HUES48 (cell line): Measurements from ENCODE around the gene ANXA3.

ENCODE experiments used
- H3K27ac ChIP-seq: one replicate; pipeline ENCODE4 v1.7.0; 2013; ENCODE audit warnings: low read depth, low read length, inconsistent platforms
- H3K27me3 ChIP-seq: 2 replicates; pipeline ENCODE4 v1.6.1; 2013; ENCODE audit warnings: mild to moderate bottlenecking, low read length; ENCODE audit not compliant: control insufficient read depth, insufficient read depth
- H3K36me3 ChIP-seq: 2 replicates; pipeline ENCODE4 v1.6.1; 2013; ENCODE audit warnings: low read length; ENCODE audit not compliant: control insufficient read depth, insufficient read depth
- H3K4me1 ChIP-seq: 2 replicates; pipeline ENCODE4 v1.6.1; 2013; ENCODE audit warnings: mild to moderate bottlenecking, low read length; ENCODE audit not compliant: control insufficient read depth, insufficient read depth
- H3K4me3 ChIP-seq: 2 replicates; pipeline ENCODE4 v1.5.1; 2013; ENCODE audit warnings: mild to moderate bottlenecking, low read depth, low read length
- H3K9ac ChIP-seq: 2 replicates; pipeline ENCODE4 v1.6.1; 2013; ENCODE audit warnings: mild to moderate bottlenecking, low read depth, low read length, moderate library complexity
- H3K9me3 ChIP-seq: 2 replicates; pipeline ENCODE4 v1.6.1; 2013; ENCODE audit warnings: low read length; ENCODE audit not compliant: control insufficient read depth, insufficient read depth

The ANXA3 gene

DNA sequence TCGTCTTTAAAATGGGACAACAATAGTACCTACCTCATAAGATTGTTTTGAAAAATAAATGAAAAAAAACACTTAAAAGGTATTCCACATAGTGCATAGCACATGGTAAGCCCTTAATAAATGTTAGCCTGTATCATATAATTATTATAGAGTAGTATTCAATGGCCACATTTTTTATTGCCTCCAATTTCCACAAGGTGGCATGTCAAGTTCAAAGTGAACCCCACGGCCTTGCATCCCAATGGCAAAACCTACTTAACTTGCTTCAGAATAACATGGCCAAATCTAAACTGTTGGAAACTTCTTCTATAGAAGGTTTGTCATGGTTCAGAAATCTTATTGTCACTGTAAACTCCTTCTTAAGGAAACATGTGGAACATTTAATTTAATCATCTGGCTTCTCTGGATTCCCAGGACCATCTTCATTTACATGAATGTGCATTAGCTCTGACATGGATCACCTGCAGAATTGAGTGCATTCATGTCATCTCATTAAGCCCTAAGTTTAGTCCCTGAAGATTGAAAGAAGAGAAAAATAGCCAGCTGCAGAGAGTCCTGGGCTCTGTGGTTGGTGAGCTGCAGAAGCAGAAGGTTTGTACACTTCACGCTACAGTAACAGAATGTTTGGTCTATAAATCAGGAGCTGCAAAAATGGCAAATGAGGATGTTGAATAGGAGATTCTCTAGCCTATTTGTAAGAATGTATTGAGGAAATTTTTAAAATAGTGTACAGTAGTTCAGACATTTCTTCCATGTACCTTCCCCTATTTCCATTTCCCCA is 61.0 kb downstream of the ANXA3 start:
- H3K4me1 ChIP-seq, result no peaks in the 10 kb centered on the region
- no peak overlapping the region for H3K4me3 ChIP-seq
- no peak overlapping the region for H3K27ac ChIP-seq
- no peaks in the 10 kb centered on the region for H3K27me3 ChIP-seq
- H3K36me3 ChIP-seq, result no peaks in the 10 kb centered on the region
- no peak overlapping the region for H3K9ac ChIP-seq
- H3K9me3 ChIP-seq, result no peaks in the 10 kb centered on the region

DNA sequence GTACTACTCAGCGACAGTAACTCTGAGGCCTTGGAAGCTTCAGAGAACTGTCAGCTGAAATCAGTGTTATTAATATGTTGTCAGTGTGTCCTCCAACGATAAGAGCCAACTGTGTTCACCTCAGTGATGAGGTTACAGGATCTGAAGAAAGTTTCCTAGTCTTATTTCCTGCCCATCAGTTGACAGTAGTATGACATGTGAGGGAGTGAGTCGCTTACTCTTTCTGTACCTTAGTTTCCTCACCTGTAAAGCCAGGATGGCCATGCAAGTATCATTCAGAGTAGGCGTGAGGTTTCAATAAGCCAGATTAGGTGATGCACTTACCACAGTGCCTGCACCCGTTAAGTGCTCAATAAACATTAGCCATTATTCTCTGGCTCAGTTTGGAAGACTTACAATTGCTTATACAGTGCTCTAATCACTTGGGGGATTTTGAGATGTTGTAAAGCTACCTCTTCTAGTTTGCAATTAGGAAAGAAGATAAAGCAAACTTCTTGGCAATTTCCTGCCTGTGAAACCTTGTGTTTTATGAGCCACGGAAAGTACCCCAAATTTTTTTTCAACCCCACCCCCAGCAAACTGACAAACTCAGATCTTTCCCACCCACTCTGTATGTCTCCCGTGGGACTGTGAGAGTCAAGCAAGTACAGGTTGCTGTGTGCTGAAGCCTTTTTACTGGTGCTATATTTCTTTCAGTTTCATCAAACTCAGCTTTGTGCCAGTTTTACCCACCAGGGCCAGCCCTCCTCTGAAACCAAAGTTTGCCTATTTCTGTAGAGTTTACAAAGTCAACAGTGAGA is 62.2 kb downstream of the ANXA3 start:
- Histone ChIP-seq H3K4me1 (no peaks in the 10 kb centered on the region), H3K36me3 (no peaks in the 10 kb centered on the region), H3K9ac (no peak overlapping the region), H3K27me3 (no peaks in the 10 kb centered on the region), H3K27ac (no peak overlapping the region), H3K9me3 (no peaks in the 10 kb centered on the region), H3K4me3 (no peak overlapping the region)

DNA sequence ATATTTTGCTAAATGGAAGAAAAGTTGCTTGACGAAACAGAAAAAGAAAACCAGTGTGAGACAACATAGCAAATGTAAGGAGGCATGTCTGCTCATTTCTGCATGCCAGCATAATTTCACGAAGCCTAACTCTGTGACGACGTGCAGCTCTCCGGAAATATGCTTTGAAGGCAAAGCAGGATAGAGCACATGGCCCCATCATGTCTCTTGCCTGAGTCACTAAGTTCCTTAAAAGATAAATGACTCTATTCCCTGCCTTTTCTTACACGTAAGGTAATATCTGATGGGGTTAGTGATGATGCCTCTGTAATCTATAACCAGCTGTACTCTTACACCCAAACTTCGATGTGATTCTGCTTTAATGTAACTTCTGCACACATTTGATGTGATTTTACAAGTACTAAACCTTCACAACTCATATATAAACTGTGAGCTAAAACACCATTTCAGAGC is 64.5 kb downstream of the ANXA3 start:
- H3K9me3 ChIP-seq, result no peaks in the 10 kb centered on the region
- H3K36me3 ChIP-seq, result no peaks in the 10 kb centered on the region
- no peaks in the 10 kb centered on the region for H3K4me1 ChIP-seq
- H3K27ac ChIP-seq, result no peak overlapping the region
- no peaks in the 10 kb centered on the region for H3K27me3 ChIP-seq
- no peak overlapping the region for H3K9ac ChIP-seq
- no peak overlapping the region for H3K4me3 ChIP-seq

DNA sequence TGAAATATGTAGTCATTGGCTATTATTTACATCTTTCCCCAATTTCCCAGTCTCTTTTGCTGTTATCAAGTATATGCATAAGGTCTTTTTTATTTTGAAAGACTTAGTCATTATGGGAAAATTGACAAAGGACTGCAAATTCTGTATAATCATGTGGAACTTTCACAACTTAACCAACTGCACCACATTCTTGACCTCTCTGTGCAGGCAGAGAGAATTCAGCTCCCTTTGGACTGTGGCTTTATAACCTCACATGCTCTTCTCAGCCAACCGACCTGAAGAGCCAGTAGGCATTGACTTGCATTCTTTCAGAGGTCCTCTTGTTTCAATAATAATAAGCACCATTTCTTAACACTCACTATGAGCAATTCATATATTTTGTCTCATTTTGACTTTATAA is 66.9 kb downstream of the ANXA3 start:
- no peaks in the 10 kb centered on the region for H3K4me1 ChIP-seq
- no peaks in the 10 kb centered on the region for H3K27me3 ChIP-seq
- H3K9me3 ChIP-seq, result no peaks in the 10 kb centered on the region
- H3K36me3 ChIP-seq, result no peaks in the 10 kb centered on the region
- H3K4me3 ChIP-seq, result no peak overlapping the region
- no peak overlapping the region for H3K27ac ChIP-seq
- no peak overlapping the region for H3K9ac ChIP-seq

- no peaks in the 10 kb centered on the region for H3K27me3 ChIP-seq
- no peak overlapping the region for H3K4me3 ChIP-seq
- no peak overlapping the region for H3K9ac ChIP-seq
- no peaks in the 10 kb centered on the region for H3K9me3 ChIP-seq
- no peaks in the 10 kb centered on the region for H3K4me1 ChIP-seq
- H3K27ac ChIP-seq, result no peak overlapping the region
- H3K36me3 ChIP-seq, result no peaks in the 10 kb centered on the region
Measured at GRCh38 chr4:78621395-78621794, 69.8 kb downstream of the ANXA3 start.

- H3K36me3 ChIP-seq, result no peaks in the 10 kb centered on the region
- H3K27me3 ChIP-seq, result no peaks in the 10 kb centered on the region
- peak overlapping the region; percentile 13 for H3K27ac ChIP-seq
- H3K4me3 ChIP-seq, result no peak overlapping the region
- no peaks in the 10 kb centered on the region for H3K9me3 ChIP-seq
- no peaks in the 10 kb centered on the region for H3K4me1 ChIP-seq
- H3K9ac ChIP-seq, result no peak overlapping the region
Measured at GRCh38 chr4:78622253-78622979, 70.8 kb downstream of the ANXA3 start.

DNA sequence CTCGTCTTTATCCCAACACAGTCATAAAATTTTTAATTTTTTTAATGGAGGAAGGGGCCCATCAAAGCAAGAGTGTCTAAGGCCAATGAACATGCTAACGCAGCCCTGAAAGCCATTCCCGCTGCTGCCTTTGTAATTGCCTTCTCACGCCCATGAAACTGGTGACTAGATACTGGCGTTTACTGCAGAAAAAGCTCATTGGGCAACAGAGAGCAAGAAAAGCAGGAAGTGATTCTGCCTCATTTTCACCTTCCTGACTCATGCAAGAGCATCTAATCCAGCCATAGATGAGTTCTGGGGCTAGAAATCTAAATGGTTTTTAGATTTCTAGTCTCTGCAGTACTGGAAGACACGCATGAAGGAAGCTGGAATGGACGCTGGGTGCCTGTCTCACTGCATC is 72.5 kb downstream of the ANXA3 start:
- Histone ChIP-seq H3K9me3 (no peaks in the 10 kb centered on the region), H3K27ac (no peak overlapping the region), H3K36me3 (no peaks in the 10 kb centered on the region), H3K4me1 (no peaks in the 10 kb centered on the region), H3K9ac (no peak overlapping the region), H3K4me3 (no peak overlapping the region), H3K27me3 (no peaks in the 10 kb centered on the region)

- Histone ChIP-seq H3K27ac (no peak overlapping the region), H3K4me3 (no peak overlapping the region), H3K9me3 (no peaks in the 10 kb centered on the region), H3K9ac (no peak overlapping the region), H3K36me3 (no peaks in the 10 kb centered on the region), H3K4me1 (no peaks in the 10 kb centered on the region), H3K27me3 (no peaks in the 10 kb centered on the region)
Measured at GRCh38 chr4:78625073-78625472, 73.5 kb downstream of the ANXA3 start.

DNA sequence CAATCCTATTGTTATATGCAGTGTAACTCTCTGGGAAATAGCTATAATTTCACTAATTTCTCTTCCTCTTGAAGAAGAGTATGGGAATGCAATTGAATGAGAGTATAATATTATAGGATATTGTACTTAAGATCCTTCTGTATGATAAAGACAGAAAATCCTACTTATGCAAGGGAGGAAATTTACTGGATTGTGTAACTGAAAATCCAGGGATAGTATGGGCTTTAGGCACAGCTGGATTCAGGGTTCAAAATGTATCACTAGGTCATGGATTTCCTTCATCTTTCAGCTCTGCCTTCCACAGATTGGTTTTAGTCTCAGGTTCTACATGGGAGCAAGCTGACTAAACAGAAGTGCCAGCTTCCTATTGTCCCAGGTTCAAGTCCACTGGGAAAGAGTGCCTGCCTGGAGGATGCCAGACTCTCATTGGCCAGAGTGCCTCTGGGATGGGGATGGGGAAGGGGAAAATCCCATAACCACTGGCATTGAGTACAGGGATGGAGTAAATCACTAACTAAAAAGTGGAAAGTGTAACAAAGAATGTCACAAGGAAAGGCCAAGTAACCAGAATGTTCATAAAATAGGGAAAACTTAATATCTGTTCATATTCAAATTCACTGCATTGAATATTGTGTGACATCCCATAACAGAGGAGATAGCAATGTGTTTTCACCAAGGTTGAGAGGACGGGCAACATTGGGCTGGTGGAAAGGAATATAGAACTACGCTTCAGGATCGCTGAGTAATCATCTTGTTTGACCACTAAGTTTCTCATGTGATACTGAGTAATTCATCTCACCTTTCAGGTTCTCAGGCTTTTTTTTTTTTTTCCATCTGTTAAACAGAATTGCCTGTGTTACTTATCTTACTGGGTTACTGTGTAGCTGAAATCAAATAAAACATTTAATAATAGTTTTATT is 75.7 kb downstream of the ANXA3 start:
- no peaks in the 10 kb centered on the region for H3K27me3 ChIP-seq
- H3K36me3 ChIP-seq, result no peaks in the 10 kb centered on the region
- no peak overlapping the region for H3K4me3 ChIP-seq
- H3K4me1 ChIP-seq, result no peaks in the 10 kb centered on the region
- no peak overlapping the region for H3K9ac ChIP-seq
- H3K9me3 ChIP-seq, result no peaks in the 10 kb centered on the region
- H3K27ac ChIP-seq, result no peak overlapping the region

DNA sequence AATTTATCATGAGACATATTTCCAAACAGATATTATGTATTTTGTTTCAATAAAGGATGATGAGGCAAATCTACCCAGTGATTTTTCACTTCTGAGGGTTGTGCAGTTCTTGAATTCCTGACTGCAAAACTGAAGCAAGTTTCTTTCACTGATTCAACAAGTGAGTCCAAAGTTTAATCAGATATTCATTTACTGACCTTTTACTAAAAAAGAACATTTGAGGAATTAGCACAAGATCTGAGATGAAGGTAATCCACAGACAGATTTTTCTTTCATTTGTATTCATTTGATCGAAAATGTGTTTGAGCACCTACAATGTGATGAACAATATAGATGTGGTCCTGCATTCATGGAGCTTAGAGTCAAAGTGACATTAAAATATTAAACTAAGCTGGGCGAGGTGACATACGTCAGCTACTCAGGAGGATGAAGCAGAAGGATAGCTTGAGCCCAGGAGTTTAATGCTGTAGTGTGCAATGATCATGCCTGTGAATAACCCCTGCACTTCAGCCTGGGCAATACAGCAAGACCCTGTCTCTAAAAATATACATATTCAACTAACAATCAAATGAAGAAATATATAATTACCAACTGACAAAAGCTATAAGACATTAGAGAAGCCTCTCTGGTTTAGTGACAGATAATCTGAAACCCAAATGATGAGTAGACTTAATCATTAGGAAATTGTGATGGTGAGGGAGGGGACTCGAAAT is 76.6 kb downstream of the ANXA3 start:
- H3K9ac ChIP-seq, result no peak overlapping the region

More for the DNA sequence above, 76.6 kb downstream of the ANXA3 start:
- H3K27me3 ChIP-seq, result no peaks in the 10 kb centered on the region
- H3K4me1 ChIP-seq, result no peaks in the 10 kb centered on the region
- H3K4me3 ChIP-seq, result no peak overlapping the region
- H3K36me3 ChIP-seq, result no peaks in the 10 kb centered on the region
- no peak overlapping the region for H3K27ac ChIP-seq
- no peaks in the 10 kb centered on the region for H3K9me3 ChIP-seq
